H1 (cell line): ENCODE results near the gene GGT7. TPM values are rescaled to one million over a fixed set of nuclear protein-coding genes. Genes with fewer than 3 reads are reported as not detected.

Experiments
- NRF1 ChIP-seq: IDR thresholded peaks from 2 replicates; pipeline ENCODE4 v1.6.1; 2011; ENCODE audit warnings: mild to moderate bottlenecking, low read depth, low read length, improper control_type of control experiment
- SP4 ChIP-seq: IDR thresholded peaks from 2 replicates; pipeline ENCODE4 v1.6.1; 2012; ENCODE audit warnings: low read length, inconsistent platforms
- SRF ChIP-seq: IDR thresholded peaks from 2 replicates; pipeline ENCODE4 v1.6.1; 2011; ENCODE audit warnings: mild to moderate bottlenecking, low read depth, low read length, moderate library complexity
- SUZ12 ChIP-seq: fragments of 200-600 bp; sonication (generic); IDR thresholded peaks from 2 replicates; pipeline ENCODE4 v1.6.1; 2012; ENCODE audit warnings: mild to moderate bottlenecking, inconsistent platforms, low read length, moderate library complexity, mixed read lengths
- TEAD4 ChIP-seq: IDR thresholded peaks from 2 replicates; pipeline ENCODE4 v1.6.1; 2012; ENCODE audit warnings: low read depth, low read length, inconsistent platforms, mixed read lengths
- ZNF274 ChIP-seq: IDR thresholded peaks from 2 replicates; pipeline ENCODE4 v1.7.0; 2012; ENCODE audit warnings: low read length, borderline replicate concordance; ENCODE audit errors: extremely low read depth
- polyA plus RNA-seq, 7 experiments: library from polyadenylated mRNA; depleted of rRNA in 3 of 7; stranded (reverse) in 5 of 7; unstranded in 2 of 7; fragments of >200 nt in 5 of 7; fragments of 200-250 nt in 2 of 7; gene quantifications; 1 replicate in 5 of 7; 2 replicates in 1 of 7; 4 replicates in 1 of 7; pipeline versions ENCODE4 v1.2.1 to v1.2.3, GENCODE V29; 2011 to 2013; ENCODE audit warnings: missing spikeins in 2 of 7, mixed read lengths in 2 of 7
- total RNA-seq: library from RNA; stranded (reverse); fragmentation: NEBNext Ultra II Directional; extraction: Animal tissue kit (Norgen Biotek cat#: 25700); gene quantifications from 2 replicates; pipeline ENCODE4 v1.2.1, GENCODE V29; 2021

The GGT7 gene
- total and polyA plus RNA-seq, 2 of the 8 experiments (the other 6 are each of a cell fraction or from before 2014, with no cell fraction given): 20.2 to 25.5 TPM

- TF ChIP-seq NRF1 (no peak), SRF (no peak), SP4 (no peak), SUZ12 (no peak), ZNF274 (no peak), TEAD4 (no peak)
Measured at GRCh38 chr20:34883809-34884208, 11.2 kb upstream of the GGT7 start (continued).
